HG03108 (cell line): ENCODE measurements around the gene PDK2.

Experiments used
- ATAC-seq: cut with Tn5 transposase; IDR thresholded peaks from one replicate; pipeline ENCODE4 v1.9.1; 2021; ENCODE audit warnings: moderate library complexity; ENCODE audit not compliant: unreplicated experiment

PDK2 gene

DNA sequence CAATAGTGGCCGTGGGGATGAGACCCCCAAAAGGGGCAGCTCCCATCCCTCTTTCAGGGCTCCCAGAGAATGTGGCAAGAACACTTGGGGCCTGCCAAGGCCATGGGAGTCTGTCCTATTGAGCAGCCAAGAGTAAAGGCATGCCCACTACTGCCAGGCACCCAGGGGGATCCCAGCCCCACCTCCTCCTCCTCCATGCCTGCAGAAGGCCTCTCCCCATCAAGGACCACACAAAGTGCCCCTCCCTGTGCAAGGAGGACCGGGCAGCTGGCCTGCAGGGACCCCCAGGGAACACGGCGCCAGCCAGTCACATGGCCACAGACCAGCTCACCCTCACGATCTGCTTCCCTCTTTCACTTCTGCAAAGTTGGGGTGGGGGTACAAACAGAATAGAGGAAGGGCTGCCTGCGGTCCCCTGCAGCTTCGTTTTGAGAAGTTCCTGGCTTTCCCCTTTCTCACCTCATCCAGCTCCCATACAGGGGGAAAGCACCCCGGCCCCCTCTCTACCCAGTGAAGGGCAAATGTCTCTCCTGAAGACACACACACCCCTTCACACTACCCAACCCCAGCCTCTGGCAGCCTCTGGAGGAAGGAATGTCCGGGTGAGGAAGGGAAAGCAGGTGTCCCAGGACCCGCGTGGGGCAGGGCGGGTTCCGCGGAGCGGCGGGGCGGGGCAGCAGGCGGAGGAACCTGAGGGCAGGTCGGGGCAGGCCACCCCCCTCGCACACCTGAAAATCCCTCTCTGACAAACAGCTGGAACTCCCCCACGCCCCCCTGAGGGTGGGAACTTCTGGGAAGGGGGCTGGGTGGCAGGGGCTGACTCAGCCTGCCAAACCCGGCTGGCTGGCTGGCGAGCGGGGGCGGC, 53.3 kb downstream of the PDK2 start:
- peak; percentile 34 for ATAC-seq

DNA sequence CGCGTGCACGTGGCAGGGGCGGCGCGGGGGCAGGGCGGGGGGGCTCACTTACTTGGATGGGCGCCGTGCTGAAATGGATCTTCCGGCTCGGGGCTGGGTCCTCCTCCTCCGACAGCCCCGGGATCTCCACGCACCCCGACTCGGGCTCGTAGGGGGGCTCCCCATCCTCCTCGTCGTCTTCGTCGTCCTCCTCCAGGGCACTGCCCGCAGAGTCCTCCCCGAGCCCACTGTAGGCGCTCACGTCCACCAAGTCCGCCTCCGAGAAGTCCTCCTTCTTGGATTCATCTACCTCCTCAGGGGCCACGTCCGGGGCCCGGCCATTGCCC, 53.9 kb downstream of the PDK2 start:
- ATAC-seq = no peak

DNA sequence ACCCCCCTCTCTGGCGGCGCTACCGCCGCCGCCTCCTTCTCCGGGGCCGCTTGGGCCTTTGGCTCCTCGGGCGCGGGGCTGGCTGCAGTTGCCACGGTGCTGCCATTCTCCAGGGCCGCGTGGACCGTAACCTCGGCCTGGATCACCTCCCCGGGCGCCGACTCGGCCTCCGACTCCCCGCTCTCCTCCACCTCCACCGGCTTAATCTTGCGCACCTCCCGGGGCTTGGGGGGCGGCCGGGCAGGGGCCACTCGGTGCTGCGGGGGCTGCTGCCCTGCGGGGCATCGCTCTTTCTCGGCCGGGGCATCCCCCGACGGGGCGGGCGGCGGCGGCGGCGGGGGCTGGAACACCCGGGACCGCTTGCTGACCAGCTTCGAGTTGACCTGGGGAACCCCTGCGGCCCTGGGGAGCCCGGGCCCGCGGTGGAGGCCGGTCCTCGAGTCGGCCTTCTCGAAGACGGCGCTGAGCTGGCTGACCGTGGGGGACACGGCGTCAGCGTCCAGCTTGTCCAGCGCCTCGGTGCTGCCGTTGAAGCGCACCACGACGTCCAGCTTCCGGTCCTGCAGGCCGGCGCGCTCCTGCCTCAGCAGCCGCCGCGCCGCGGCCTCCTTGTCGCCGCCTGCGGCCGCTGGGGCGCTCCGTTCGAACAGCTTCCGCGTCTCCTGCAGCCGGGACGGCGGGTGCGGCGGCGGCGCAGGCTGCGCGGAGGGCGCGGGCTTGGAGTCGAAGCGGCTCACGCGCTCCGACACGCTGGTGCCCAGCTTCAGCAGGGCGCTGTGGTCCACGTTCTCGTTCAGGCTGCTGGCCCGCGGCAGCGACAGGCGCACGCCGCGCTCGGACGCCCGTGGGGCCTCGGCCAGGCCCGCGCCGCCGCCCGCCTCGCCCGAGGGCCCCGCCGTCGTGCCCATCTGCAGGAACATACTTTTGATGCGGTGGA, 54.5 kb downstream of the PDK2 start:
- no peak for ATAC-seq

DNA sequence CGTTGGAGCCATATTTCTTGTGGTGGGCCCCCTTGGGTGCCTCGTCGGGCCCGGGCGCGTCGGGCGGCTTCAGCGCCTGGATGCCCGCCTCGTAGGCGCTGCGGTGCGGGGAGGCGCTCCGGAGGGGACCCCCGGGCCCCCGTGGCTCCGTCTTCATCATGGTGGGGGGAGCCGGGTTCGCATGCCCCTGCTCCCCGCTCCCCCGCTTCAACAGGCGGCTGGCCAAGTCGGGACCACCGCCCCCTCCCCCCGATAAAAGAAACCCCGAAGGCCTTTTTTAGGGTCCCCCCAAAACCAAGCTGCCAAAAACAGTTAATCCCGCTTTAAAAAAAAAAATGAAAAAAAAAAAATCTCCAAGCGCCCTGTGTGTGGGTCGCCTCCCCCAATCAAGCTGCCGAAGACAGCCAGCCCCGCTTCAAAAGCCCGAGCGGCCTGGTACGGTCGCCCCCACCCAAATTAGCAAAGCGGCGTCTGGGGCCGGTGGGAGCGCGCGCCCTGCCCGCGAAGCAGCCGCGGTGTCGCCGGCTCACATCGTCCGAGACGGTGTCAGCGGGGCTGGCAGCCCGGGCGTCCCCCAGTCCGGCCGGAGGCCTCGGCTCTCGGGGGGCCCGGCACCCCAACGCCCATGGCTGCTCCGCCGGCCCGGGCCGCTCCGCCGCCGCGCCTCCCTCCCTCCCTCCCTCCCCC, 55.3 kb downstream of the PDK2 start, which contains the start of gene PPP1R9B:
Gene PPP1R9B, minus strand, starts transcription at position 324 of the 687 bp plus-strand sequence. Its CDS starts 164 bp downstream, at position 160.
- ATAC-seq = no peak

DNA sequence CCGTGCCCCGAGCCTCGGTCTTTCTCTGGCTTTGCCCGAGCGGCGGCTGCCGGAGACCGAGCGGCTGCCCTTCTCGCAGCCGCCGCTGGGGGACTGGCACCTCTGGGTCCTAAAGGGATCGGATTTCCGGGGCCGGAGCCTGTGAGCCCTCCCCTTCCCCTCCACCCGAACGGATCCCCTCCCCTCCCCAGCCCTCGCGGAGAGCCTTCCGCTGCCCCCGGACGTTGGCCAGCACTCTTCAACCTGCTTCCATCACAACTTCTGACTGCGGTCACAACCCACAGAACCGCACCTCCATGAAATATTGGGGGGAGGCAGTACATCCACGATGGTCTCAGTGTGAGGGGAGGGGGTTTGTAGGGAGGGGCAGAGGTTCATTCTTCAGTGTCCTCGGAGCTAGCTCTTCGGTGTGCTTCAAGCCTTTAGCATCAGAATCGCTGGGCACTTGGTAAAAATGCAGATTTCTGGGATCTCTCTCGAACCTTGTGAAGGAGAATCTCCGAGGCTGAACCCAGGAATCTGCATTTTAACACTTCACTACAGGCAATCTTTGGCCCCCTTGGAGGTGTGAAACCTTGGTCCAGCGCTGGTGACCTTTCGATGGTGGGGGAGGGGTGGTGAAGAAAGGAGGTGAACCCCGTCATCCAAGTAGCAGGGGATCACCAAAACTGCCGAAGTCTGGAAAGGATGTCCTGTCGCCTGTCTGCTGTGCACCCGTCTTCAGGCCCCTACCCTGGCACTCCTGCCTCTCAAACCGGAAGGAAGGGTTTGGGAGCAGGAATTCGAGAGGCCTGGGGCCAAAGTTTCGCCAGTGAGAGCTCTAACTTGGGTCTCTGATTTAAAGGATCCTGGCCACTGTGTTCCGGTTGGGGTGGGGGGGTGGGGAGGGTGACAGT, 56.1 kb downstream of the PDK2 start:
- ATAC-seq = peak; percentile 34

DNA sequence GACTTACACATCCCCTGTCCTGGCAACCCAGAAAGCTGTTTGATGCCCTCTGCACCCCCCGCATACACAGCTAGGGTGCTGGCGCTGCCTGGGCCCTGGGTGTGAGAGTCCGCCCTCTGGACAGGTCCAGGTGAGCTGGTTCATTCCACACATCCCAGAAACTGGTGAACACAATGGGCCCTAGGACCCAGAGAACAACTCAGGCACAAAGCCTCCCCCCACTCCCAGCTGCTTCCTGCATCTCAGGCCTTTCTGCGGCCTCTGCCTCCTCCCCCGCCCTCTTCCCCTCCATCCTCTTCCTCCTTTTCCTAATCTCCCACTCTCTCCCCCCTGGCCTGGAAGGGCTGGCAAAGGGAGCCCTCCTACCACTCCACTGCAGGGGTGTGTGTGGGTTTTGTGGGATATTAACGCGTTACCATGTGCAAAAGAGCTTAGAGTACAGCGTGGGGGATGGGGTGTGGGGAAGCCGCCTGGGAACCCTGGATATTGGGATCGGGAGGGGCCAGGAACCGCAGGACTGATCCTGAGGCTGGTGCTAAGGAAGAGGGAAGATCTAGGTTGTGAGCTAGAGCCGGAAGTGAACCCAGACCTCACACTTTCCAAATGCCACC, 56.9 kb downstream of the PDK2 start:
- ATAC-seq = peak; percentile 25

DNA sequence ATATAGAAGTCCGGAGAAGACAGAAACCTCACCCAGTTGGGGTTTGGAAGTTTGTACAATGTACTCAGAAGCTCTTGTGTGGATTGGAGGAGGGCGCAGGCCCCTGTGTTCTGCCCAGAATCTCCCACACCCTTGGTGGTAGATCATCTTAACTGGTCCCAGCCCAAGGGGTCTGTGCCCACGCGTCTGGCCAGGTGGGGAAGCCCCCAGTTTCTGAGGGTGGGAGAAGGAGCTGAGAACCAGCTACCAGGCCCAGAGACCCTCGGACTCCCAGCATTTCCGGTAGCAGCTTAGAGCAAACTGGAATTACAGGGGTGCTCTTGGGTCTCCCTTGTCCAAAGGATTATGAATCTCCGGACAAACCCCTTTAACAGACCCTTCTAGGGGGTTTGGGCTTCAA, 57.6 kb downstream of the PDK2 start:
- ATAC-seq = no peak

DNA sequence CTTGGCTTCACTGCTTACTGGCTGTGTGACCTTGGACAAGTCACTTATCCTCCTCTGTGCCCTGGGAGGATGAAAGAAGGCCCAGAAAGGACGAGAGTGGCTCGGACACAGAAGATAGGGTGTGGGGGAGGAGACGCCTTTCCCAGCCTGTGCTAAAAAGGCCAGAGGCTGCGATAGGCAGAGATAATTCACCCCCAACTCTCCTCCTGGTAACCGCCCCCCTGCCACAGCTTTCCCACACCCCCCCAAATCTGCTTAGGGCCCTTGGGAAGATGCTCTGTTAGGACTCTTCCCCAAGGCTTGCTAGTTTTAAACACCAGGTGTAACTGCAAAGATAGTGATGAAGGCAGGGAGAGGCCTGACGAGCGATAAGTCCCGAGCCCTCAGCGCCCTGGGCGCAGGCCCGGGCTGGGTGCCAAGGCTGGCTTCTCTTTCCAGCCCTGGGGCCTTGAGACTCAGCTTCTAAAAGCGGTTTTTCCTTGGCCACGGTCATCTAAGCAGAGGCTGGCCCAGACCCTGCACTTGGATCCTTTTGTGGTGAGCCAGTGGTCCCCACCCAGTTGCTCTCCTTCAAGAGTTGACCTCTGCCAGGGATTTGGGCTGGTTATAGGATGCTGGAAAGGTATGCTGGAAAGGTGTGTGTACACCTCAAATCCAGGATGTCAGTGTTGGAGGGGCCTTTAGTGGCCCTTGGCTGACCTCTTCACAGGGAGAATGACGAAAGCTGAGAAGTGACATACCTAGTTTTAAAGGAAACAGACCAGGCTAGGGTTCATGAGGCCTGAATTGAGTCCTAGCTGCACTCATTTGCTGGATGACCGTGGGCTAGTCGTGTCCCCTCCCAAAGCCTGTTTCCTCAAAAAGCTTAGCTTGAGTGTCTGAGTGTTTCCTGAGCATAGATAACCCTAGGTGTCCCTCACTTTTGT, 58.8 kb downstream of the PDK2 start:
- ATAC-seq = no peak

DNA sequence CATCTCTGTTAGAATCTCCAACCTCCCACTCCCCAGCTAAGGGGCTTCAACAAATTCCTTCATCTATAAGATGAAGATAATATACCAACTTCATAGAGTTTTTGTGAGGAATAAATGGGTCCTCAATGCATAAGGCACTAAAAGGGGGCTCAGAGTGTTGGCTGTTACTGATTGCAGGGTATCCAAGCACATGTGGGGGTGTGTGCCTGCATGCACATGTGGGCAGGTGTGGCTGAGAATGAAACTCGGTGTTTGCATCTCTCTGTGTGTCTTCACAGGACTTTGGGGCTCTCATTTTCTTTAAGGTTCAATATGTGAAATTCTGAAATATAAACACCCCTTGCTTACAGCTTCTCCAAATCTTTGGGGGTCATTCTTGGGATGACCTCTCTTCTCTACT, 59.5 kb downstream of the PDK2 start:
- no peak for ATAC-seq

DNA sequence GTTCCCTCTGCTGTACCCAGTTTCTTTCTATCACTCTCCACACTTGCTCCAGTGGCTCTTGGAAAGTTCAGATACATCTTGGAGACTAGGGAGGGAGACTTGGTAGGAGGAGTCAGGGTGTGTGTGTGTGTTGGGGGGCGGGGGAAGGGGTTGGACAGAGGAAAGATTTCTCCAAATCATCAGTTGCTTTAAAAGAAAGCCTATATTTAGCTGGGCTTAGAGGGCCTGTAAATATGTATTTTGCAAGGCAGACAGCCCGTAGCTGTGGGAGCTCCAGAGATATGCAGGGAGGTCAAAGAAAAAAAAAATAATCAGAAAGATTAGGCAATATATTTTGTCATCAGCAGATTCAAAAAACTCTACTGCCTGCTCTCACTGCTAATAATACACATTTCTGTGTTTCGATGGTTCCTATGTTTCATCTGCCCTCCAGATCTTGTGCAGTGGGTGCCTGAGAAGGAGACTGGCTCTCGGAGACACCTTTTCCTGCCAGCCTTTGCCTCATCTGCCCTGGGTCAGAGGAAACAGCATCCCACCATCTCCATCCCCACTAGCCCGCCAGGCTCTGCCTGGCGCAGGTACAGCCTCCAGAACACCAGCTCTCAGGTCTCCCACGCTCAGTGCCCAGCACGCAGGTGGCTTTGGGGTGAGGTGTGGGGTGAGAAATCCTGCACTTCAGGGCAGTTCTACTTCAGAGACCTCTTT, 60.1 kb downstream of the PDK2 start:
- no peak for ATAC-seq

DNA sequence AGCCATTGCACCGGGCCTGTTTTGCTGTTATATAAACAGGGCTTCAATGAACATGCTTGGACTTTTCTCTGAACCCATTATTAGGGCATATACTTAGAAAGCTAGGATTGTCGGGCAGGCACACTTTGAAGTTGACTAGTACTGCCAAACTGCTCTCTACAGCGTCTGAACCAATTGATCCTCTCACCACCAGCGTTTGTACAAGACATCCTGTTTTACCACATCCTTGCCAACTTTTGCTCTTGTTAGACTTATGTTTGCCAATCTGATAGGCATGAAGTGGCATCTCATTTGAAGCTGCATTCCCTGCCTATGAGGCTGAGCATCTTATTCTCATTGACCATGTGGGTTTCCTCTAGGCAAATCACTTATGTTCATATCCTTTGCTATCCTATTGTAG, 62.7 kb downstream of the PDK2 start:
- ATAC-seq = no peak

DNA sequence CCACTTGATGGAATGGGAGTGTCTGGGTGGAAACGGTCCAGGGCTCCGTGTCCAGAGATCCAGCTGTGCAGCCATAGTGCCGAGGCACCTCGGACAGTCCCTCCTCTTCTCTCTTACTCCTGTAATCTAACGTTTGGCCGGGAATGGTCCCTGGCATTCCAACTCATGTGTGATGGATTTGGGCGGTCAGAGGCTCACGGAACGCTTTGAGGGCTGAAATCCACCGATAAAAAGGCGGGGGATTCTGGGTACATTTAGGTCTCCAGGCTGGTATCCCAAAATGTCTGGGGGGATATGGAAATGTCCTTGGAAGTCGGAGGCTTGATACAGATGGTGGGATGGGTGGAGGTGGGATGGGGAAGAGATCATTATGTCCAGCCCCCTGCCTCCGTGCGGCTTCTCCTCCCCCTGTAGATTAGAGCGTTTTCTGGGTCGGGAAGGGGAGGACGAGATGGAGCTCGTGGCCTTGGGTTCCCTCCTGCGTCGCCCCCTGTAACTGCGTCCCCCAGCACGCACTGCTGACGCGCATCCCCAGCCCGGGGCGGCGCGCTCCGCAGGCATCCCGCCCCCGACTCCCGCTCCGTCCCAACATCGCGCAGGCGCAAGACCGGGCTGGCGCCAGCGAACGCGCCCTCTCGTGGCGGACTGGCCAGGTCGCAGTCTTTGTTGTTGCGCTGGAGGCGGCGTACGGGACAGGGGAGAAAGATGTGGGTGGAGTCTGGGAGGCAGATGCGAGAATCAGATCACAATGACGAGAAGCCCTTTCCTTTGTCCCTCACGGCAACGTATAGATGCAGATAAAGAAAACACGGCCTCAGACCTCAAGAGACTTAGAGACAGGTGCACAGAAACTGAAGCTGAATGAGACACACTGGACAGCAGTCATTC, 66.1 kb downstream of the PDK2 start:
- ATAC-seq = peak; percentile 79
